ENCODE results near the gene NKAIN4. TPM values are rescaled to one million over a fixed set of nuclear protein-coding genes. Genes with fewer than 3 reads are reported as not detected.

Gene NKAIN4
- total RNA-seq, 1 experiment from 2014 or later: not detected

- BruUV-seq (replicated peaks): no TSS peak
- Histone ChIP-seq H3K27me3 (replicated peaks; ENCODE audit: insufficient read depth, low read depth, low read length, poor library complexity) (peaks cover 61% of the 10 kb centered on the region), H3K4me1 (ENCODE audit: insufficient read depth, low read length, poor library complexity, severe bottlenecking) (no peaks in the 10 kb centered on the region), H3K27ac (ENCODE audit: low read depth, low read length, poor library complexity, severe bottlenecking) (no peak overlapping the region), H3K36me3 (ENCODE audit: insufficient read depth, low read length, poor library complexity, severe bottlenecking) (no peaks in the 10 kb centered on the region), H3K9me3 (ENCODE audit: low read depth, low read length, poor library complexity, severe bottlenecking) (no peaks in the 10 kb centered on the region), H3K4me3 (ENCODE audit: low read depth, low read length, poor library complexity, severe bottlenecking) (no peak overlapping the region)
- POLR2A ChIA-PET (ENCODE audit: low non-redundant PET): no interaction called here
- intact Hi-C loops (cut with micrococcal nuclease; ENCODE audit: unreplicated experiment): no loop called here
- CTCF ChIA-PET: no interaction called here
- DNase-seq (ENCODE audit: low spot score): no peak
- TF ChIP-seq EZH2 (IDR thresholded peaks at IDR 0.05; ENCODE audit: borderline replicate concordance, low read depth, low read length, poor library complexity, severe bottlenecking): no peak
- TF ChIP-seq, protein P1, sequence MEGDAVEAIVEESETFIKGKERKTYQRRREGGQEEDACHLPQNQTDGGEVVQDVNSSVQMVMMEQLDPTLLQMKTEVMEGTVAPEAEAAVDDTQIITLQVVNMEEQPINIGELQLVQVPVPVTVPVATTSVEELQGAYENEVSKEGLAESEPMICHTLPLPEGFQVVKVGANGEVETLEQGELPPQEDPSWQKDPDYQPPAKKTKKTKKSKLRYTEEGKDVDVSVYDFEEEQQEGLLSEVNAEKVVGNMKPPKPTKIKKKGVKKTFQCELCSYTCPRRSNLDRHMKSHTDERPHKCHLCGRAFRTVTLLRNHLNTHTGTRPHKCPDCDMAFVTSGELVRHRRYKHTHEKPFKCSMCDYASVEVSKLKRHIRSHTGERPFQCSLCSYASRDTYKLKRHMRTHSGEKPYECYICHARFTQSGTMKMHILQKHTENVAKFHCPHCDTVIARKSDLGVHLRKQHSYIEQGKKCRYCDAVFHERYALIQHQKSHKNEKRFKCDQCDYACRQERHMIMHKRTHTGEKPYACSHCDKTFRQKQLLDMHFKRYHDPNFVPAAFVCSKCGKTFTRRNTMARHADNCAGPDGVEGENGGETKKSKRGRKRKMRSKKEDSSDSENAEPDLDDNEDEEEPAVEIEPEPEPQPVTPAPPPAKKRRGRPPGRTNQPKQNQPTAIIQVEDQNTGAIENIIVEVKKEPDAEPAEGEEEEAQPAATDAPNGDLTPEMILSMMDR (conservative IDR thresholded peaks at IDR 0.05; ENCODE audit: low read depth, low read length): no peak
These were observed 42.5 kb upstream of the NKAIN4 start for GRCh38 chr20:63296531-63297299.

GRCh38 chr20:63295846-63296245, 41.6 kb upstream of the NKAIN4 start:
- POLR2A ChIA-PET (ENCODE audit: low non-redundant PET): no interaction called here

GRCh38 chr20:63295422-63295821, 41.2 kb upstream of the NKAIN4 start:
- TF ChIP-seq, protein P1 (conservative IDR thresholded peaks at IDR 0.05; ENCODE audit: low read depth, low read length): 0 out of 2 replicates have a peak, but pooled peaks have one; percentile 26
- no peak for TF ChIP-seq EZH2 (IDR thresholded peaks at IDR 0.05; ENCODE audit: borderline replicate concordance, low read depth, low read length, poor library complexity, severe bottlenecking)
- Histone ChIP-seq H3K27ac (ENCODE audit: low read depth, low read length, poor library complexity, severe bottlenecking) (no peak overlapping the region), H3K4me1 (ENCODE audit: insufficient read depth, low read length, poor library complexity, severe bottlenecking) (no peaks in the 10 kb centered on the region), H3K27me3 (replicated peaks; ENCODE audit: insufficient read depth, low read depth, low read length, poor library complexity) (peaks cover 51% of the 10 kb centered on the region), H3K4me3 (ENCODE audit: low read depth, low read length, poor library complexity, severe bottlenecking) (no peak overlapping the region), H3K9me3 (ENCODE audit: low read depth, low read length, poor library complexity, severe bottlenecking) (no peaks in the 10 kb centered on the region), H3K36me3 (ENCODE audit: insufficient read depth, low read length, poor library complexity, severe bottlenecking) (no peaks in the 10 kb centered on the region)
- DNase-seq (ENCODE audit: low spot score): no peak
- BruUV-seq (replicated peaks): no TSS peak
- CTCF ChIA-PET: interaction anchor here (0.8 kb wide), 1 partner anchor 72 kb away, joined by 3 read pairs; no protein-coding TSS in a partner anchor
- POLR2A ChIA-PET (ENCODE audit: low non-redundant PET): no interaction called here
- intact Hi-C loops (cut with micrococcal nuclease; ENCODE audit: unreplicated experiment): no loop called here

More at GRCh38 chr20:63295846-63296245, 41.6 kb upstream of the NKAIN4 start:
- no peak overlapping the region for H3K4me3 ChIP-seq (ENCODE audit: low read depth, low read length, poor library complexity, severe bottlenecking)
- H3K27me3 ChIP-seq (replicated peaks; ENCODE audit: insufficient read depth, low read depth, low read length, poor library complexity): peaks cover 55% of the 10 kb centered on the region
- H3K36me3 ChIP-seq (ENCODE audit: insufficient read depth, low read length, poor library complexity, severe bottlenecking): no peaks in the 10 kb centered on the region
- no peak overlapping the region for H3K27ac ChIP-seq (ENCODE audit: low read depth, low read length, poor library complexity, severe bottlenecking)
- CTCF ChIA-PET: no interaction called here
- DNase-seq (ENCODE audit: low spot score): no peak
- no peaks in the 10 kb centered on the region for H3K4me1 ChIP-seq (ENCODE audit: insufficient read depth, low read length, poor library complexity, severe bottlenecking)
- no peaks in the 10 kb centered on the region for H3K9me3 ChIP-seq (ENCODE audit: low read depth, low read length, poor library complexity, severe bottlenecking)
- no peak for TF ChIP-seq EZH2 (IDR thresholded peaks at IDR 0.05; ENCODE audit: borderline replicate concordance, low read depth, low read length, poor library complexity, severe bottlenecking)
- TF ChIP-seq, protein P1 (conservative IDR thresholded peaks at IDR 0.05; ENCODE audit: low read depth, low read length): no peak
- intact Hi-C loops (cut with micrococcal nuclease; ENCODE audit: unreplicated experiment): no loop called here
- no TSS peak for BruUV-seq (replicated peaks)

Data from A673 (cell line).